K562 (cell line): ENCODE data around the gene ZNF77. TPM values are rescaled to one million over a fixed set of nuclear protein-coding genes. Genes with fewer than 3 reads are reported as not detected.

Source experiments
- BRCA1 ChIP-seq, 2 experiments: fragments of 450-650 bp in 1 of 2; sonication (generic) in 1 of 2; formaldehyde crosslinking in 1 of 2; IDR thresholded peaks; 2 replicates each; pipeline versions ENCODE4 v1.5.0 to v1.6.1; 2017 to 2020; ENCODE audit warnings: mild to moderate bottlenecking in 1 of 2, missing genetic modification reagents in 1 of 2
- IFI16 ChIP-seq: fragments of 250-450 bp; sonication (Bioruptor Pico); IDR thresholded peaks from 2 replicates; pipeline ENCODE4 v2.1.2; 2022; ENCODE audit warnings: mild to moderate bottlenecking, inconsistent platforms
- NONO ChIP-seq, 2 experiments: fragments of 200-400 bp in 1 of 2; fragments of 450-650 bp in 1 of 2; formaldehyde crosslinking in 1 of 2; IDR thresholded peaks; 2 replicates each; pipeline ENCODE4 v1.6.1; 2017; ENCODE audit warnings: low read depth in 2 of 2, mild to moderate bottlenecking in 2 of 2, moderate library complexity in 2 of 2, low read length in 1 of 2
- SREBF1 ChIP-seq: fragments of 150-350 bp; IDR thresholded peaks from 2 replicates; pipeline ENCODE4 v1.6.1; 2014; ENCODE audit warnings: antibody characterized with exemption, low read depth, low read length, borderline replicate concordance
- SRSF1 ChIP-seq: fragments of 200-400 bp; formaldehyde crosslinking; IDR thresholded peaks from 2 replicates; pipeline ENCODE4 v1.6.1; 2017; ENCODE audit warnings: mild to moderate bottlenecking, low read depth, low read length, moderate library complexity
- ZBTB1 ChIP-seq: sonication (generic); formaldehyde crosslinking; IDR thresholded peaks from 2 replicates; pipeline ENCODE4 v1.8.1; 2023; ENCODE audit warnings: missing genetic modification reagents, low read depth, mild to moderate bottlenecking, borderline replicate concordance
- ZNF263 ChIP-seq: sonication (generic); formaldehyde crosslinking; IDR thresholded peaks from 2 replicates; pipeline ENCODE4 v1.8.0; 2022; ENCODE audit warnings: mild to moderate bottlenecking, missing genetic modification reagents, borderline replicate concordance
- ZNF3 ChIP-seq: fragments of 250-450 bp; sonication (Bioruptor Pico); IDR thresholded peaks from 2 replicates; pipeline ENCODE4 v1.5.0; 2021; ENCODE audit warnings: mild to moderate bottlenecking, moderate library complexity
- ZNF76 ChIP-seq: fragments of 250-450 bp; sonication (Bioruptor Pico); IDR thresholded peaks from 2 replicates; pipeline ENCODE4 v1.4.0; 2020; ENCODE audit warnings: mild to moderate bottlenecking, moderate library complexity, borderline replicate concordance
- ZNF764 ChIP-seq: fragments of 250-450 bp; sonication (Bioruptor Pico); IDR thresholded peaks from 2 replicates; pipeline ENCODE4 v1.4.0; 2020; ENCODE audit warnings: low read depth, mild to moderate bottlenecking, moderate library complexity
- polyA plus RNA-seq, 8 experiments: library from polyadenylated mRNA; depleted of rRNA in 4 of 8; stranded (reverse) in 5 of 8; unstranded in 3 of 8; fragments of >200 nt; fragmentation: Nextera tagmentation in 2 of 8; fragmentation: Illumina TruSeq in 1 of 8; extraction: Ambion mirVana in 2 of 8; extraction: Trizol in 1 of 8; gene quantifications; 2 replicates each; pipeline versions ENCODE4 v1.2.1 to v1.2.3, GENCODE V29; 2011 to 2014; ENCODE audit warnings: inconsistent platforms in 1 of 8, missing spikeins in 1 of 8
- total RNA-seq, 7 experiments: library from RNA; depleted of rRNA in 6 of 7; stranded (reverse); fragments of >200 nt in 6 of 7; fragmentation: Illumina TruSeq in 2 of 7; extraction: Trizol in 2 of 7; gene quantifications; 2 replicates each; pipeline versions ENCODE4 v1.2.1 to v1.2.3, GENCODE V29; 2011 to 2021; ENCODE audit warnings: low replicate concordance in 1 of 7
- TF ChIP-seq, protein P1 (sequence below): sonication (generic); IDR thresholded peaks from 2 replicates; pipeline ENCODE4 v1.6.1; 2016
- TF ChIP-seq, protein P2 (sequence below), 2 experiments: fragments of 450-650 bp; formaldehyde crosslinking in 1 of 2; IDR thresholded peaks; 2 replicates each; pipeline versions ENCODE4 v1.4.0 to v1.6.1; 2014 to 2020; ENCODE audit warnings: mild to moderate bottlenecking in 2 of 2, borderline replicate concordance in 1 of 2, low read depth in 1 of 2
- TF ChIP-seq, protein P3 (sequence below): fragments of 450-650 bp; IDR thresholded peaks from 2 replicates; pipeline ENCODE4 v1.6.1; 2016; ENCODE audit warnings: missing biosample characterization, missing genetic modification characterization
- TF ChIP-seq, protein P4 (sequence below): fragments of 250-450 bp; sonication (Bioruptor Pico); IDR thresholded peaks from 2 replicates; pipeline ENCODE4 v1.8.0; 2022; ENCODE audit warnings: inconsistent platforms

Gene ZNF77
- total and polyA plus RNA-seq, 9 of the 15 experiments (the other 6 are each of a cell fraction or from before 2014, with no cell fraction given): 4.3 to 14.5 (median 7.7) TPM

DNA sequence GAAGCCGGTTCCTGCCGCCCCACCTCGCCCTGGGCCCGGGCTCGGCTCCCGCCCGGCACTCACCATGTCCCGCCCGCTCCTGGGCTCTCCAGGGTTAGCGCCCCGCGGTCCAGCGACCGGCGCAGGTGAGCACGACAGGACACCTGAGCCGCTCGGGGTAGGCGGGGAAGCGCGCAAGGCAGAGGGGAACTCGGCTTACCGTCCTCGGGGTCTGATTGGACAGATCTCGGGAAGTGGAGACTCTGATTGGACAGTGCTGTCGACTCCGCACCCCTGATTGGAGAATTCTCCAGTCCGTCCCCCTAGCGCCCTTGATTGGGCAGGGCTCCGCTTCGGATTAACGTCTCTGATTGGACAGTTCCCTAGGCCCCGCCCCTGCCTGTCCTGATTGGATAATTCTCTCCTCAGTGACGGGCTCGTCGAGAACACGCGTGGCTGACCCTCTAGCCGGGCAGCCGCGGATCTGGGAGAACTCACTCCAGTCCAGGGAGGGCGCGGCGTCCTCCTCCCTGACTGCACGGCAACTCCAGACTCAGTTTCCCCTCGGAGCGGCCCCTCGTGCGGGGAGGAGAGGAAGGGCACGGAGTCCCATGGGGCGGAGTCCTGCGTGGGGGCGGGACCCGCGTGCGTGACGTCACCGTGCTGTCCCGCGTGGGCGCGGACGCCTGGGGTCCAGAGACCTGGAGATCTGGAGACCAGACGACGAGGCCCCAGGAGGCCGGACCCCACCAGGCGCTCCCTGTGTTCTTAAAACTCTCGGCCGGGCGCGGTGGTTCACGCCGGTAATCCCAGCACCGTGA is at the start of gene ZNF77 (continued):
- TF ChIP-seq, protein P1, sequence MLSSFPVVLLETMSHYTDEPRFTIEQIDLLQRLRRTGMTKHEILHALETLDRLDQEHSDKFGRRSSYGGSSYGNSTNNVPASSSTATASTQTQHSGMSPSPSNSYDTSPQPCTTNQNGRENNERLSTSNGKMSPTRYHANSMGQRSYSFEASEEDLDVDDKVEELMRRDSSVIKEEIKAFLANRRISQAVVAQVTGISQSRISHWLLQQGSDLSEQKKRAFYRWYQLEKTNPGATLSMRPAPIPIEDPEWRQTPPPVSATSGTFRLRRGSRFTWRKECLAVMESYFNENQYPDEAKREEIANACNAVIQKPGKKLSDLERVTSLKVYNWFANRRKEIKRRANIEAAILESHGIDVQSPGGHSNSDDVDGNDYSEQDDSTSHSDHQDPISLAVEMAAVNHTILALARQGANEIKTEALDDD: no peak
- TF ChIP-seq NONO (IDR thresholded peaks at IDR 0.05; ENCODE audit: low read depth in 2 of 2, low read length in 1 of 2): peak; percentile 50 to 53; a peak in 1 of 4 replicates
- TF ChIP-seq IFI16 (CRISPR knock-in tag): no peak
- no peak for TF ChIP-seq SRSF1
- TF ChIP-seq, protein P2, sequence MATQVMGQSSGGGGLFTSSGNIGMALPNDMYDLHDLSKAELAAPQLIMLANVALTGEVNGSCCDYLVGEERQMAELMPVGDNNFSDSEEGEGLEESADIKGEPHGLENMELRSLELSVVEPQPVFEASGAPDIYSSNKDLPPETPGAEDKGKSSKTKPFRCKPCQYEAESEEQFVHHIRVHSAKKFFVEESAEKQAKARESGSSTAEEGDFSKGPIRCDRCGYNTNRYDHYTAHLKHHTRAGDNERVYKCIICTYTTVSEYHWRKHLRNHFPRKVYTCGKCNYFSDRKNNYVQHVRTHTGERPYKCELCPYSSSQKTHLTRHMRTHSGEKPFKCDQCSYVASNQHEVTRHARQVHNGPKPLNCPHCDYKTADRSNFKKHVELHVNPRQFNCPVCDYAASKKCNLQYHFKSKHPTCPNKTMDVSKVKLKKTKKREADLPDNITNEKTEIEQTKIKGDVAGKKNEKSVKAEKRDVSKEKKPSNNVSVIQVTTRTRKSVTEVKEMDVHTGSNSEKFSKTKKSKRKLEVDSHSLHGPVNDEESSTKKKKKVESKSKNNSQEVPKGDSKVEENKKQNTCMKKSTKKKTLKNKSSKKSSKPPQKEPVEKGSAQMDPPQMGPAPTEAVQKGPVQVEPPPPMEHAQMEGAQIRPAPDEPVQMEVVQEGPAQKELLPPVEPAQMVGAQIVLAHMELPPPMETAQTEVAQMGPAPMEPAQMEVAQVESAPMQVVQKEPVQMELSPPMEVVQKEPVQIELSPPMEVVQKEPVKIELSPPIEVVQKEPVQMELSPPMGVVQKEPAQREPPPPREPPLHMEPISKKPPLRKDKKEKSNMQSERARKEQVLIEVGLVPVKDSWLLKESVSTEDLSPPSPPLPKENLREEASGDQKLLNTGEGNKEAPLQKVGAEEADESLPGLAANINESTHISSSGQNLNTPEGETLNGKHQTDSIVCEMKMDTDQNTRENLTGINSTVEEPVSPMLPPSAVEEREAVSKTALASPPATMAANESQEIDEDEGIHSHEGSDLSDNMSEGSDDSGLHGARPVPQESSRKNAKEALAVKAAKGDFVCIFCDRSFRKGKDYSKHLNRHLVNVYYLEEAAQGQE (IDR thresholded peaks at IDR 0.05; ENCODE audit: borderline replicate concordance): peak; percentile 48
- TF ChIP-seq, protein P2 (CRISPR knock-in tag; IDR thresholded peaks at IDR 0.05; ENCODE audit: low read depth): peak; percentile 57; the same call in 1 of the 2 replicates
- TF ChIP-seq, protein P3, sequence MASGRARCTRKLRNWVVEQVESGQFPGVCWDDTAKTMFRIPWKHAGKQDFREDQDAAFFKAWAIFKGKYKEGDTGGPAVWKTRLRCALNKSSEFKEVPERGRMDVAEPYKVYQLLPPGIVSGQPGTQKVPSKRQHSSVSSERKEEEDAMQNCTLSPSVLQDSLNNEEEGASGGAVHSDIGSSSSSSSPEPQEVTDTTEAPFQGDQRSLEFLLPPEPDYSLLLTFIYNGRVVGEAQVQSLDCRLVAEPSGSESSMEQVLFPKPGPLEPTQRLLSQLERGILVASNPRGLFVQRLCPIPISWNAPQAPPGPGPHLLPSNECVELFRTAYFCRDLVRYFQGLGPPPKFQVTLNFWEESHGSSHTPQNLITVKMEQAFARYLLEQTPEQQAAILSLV (tag): no peak
- TF ChIP-seq ZNF263 (CRISPR knock-in tag): peak; percentile 68; the same call in 1 of the 2 replicates
- TF ChIP-seq ZBTB1 (CRISPR knock-in tag): peak; percentile 79; the same call in 1 of the 2 replicates
- no peak for TF ChIP-seq BRCA1 (IDR thresholded peaks at IDR 0.05)
- TF ChIP-seq BRCA1 (CRISPR knock-in tag; IDR thresholded peaks at IDR 0.05): no peak
- no peak for TF ChIP-seq ZNF3 (CRISPR knock-in tag)
- TF ChIP-seq, protein P4, sequence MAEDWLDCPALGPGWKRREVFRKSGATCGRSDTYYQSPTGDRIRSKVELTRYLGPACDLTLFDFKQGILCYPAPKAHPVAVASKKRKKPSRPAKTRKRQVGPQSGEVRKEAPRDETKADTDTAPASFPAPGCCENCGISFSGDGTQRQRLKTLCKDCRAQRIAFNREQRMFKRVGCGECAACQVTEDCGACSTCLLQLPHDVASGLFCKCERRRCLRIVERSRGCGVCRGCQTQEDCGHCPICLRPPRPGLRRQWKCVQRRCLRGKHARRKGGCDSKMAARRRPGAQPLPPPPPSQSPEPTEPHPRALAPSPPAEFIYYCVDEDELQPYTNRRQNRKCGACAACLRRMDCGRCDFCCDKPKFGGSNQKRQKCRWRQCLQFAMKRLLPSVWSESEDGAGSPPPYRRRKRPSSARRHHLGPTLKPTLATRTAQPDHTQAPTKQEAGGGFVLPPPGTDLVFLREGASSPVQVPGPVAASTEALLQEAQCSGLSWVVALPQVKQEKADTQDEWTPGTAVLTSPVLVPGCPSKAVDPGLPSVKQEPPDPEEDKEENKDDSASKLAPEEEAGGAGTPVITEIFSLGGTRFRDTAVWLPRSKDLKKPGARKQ (CRISPR knock-in tag): no peak
- no peak for TF ChIP-seq ZNF764 (CRISPR knock-in tag)
- TF ChIP-seq ZNF76 (CRISPR knock-in tag): peak; percentile 85; the same call in 1 of the 2 replicates
- TF ChIP-seq SREBF1: no peak
